Effector memory CD8-positive, alpha-beta T cell (primary cell): ENCODE measurements around the gene ELF5.

Experiments used
- ATAC-seq: fragments of 150-1000 bp; cut with Tn5 transposase; replicated peaks from 2 replicates; pipeline ENCODE4 v1.10.0; 2021; ENCODE audit warnings: mild to moderate bottlenecking, moderate library complexity
- DNase-seq, 3 experiments: peaks; one replicate each; pipeline ENCODE4 v3.0.0; 2021
- H3K27ac Mint-ChIP-seq, 2 donors: one replicate each; pipeline ENCODE4 v1.8.0; 2022; ENCODE audit warnings: mild to moderate bottlenecking in 2 of 2, mixed read lengths in 2 of 2, moderate library complexity in 2 of 2
- H3K27me3 Mint-ChIP-seq, 2 donors: one replicate each; pipeline ENCODE4 v1.8.0; 2022; ENCODE audit warnings: mixed read lengths in 2 of 2
- H3K36me3 Mint-ChIP-seq: one replicate; pipeline ENCODE4 v1.8.0; 2022; ENCODE audit warnings: mild to moderate bottlenecking, moderate library complexity, mixed read lengths; ENCODE audit not compliant: insufficient read depth
- H3K4me1 Mint-ChIP-seq, 2 donors: one replicate each; pipeline ENCODE4 v1.8.0; 2022; ENCODE audit warnings: low read depth in 2 of 2, mixed read lengths in 2 of 2
- H3K4me3 Mint-ChIP-seq, 2 donors: one replicate each; pipeline ENCODE4 v1.8.0; 2022; ENCODE audit warnings: mild to moderate bottlenecking in 2 of 2, mixed read lengths in 2 of 2, moderate library complexity in 2 of 2
- H3K9me3 Mint-ChIP-seq, 2 donors: one replicate each; pipeline ENCODE4 v1.8.0; 2022; ENCODE audit warnings: mixed read lengths in 2 of 2

ELF5 gene

DNA sequence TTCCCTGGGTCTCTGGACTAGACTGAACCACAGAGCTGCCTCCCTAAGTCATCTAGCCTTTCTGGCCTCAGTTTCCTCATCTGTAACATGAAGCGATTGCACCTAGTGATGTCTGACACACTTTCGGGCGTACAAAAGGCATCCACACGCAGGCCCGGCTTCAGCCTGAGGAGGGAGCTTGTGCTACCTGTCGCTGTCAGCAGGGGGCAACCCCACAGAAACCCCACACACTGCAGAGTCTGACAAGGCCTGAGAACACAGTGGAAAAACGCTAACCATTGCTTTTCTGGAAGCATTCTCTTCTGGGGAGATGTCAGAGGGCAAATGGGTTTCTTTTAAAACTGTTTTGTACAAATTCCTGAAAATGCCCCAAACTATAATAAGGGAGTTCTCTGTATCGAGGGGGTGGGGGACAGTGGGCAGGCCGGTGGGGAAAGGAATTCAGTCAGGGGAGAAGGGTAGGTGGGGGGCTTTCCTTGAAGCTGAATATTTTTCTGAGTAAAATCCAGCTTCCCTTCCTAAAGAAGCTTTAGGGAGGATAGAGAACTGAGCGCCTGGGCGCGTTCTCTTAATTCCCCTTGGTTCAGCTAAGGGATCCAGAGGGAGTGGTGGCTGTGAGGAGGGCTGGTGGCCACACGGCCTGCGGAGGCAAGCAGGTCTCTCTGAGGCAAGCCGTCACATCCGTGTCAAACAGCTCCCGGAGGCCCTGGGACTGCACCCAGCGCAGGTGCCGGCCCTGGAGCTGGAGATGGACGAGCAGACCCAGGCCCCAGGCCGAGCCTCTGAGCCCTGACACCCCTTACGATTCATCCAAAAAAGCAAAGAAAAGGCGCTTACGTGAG, 533 bp downstream of the ELF5 start:
- Mint-ChIP-seq H3K27me3 (peaks cover 10 to 20% of the 10 kb centered on the region in 2 donors), H3K4me1 (no peaks in the 10 kb centered on the region), H3K9me3 (no peaks in the 10 kb centered on the region), H3K4me3 (no peak overlapping the region), H3K27ac (no peak overlapping the region), H3K36me3 (no peaks in the 10 kb centered on the region)
- DNase-seq (peak; percentile 11 to 41 (median 26)), ATAC-seq (peak; percentile 69)

DNA sequence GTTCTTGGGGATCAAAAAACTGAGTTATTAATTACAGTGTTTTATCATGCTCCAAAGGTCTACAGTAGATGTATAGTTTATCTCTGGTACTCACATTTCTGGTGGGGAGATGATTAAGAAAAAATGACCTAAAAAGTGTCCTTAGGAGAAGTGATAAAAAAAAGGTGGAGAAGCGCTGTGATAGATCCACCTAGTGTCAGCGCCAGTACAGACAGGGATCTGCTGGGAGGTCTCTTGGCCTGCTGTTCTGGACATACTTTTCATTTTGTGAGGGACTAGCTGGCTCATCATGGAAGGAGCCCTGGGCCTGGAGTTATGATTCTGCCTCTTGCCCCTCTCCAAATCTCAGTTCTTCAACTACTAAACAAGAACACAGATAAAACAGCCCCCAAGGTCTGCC, 2.9 kb downstream of the ELF5 start:
- H3K27ac Mint-ChIP-seq: no peak overlapping the region
- no peaks in the 10 kb centered on the region for H3K9me3 Mint-ChIP-seq
- H3K4me3 Mint-ChIP-seq: no peak overlapping the region
- peaks cover 10 to 13% of the 10 kb centered on the region in 2 donors for H3K27me3 Mint-ChIP-seq
- no peak for DNase-seq
- H3K4me1 Mint-ChIP-seq: no peaks in the 10 kb centered on the region
- H3K36me3 Mint-ChIP-seq: no peaks in the 10 kb centered on the region
- ATAC-seq: no peak

DNA sequence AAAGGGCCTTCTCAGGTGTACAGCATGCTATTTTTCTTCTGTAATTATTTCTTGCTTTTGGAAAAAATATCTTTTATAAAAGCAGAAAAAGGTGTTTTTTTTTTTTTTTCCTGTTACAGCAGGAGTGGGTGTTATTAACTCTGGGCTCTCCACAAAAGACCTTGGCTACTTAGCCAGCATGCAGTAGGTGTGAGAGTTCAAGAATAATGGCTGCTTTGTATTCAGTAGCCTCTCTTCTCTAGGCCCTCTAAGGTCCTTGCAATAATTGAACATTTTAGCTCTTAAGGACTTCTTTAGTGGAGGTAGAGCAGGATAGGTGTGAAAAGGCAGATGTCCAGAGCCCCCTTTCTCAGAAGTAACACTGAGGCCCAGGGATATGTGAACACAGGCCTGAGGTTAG, 3.4 kb downstream of the ELF5 start:
- Mint-ChIP-seq H3K27me3 (peaks cover 9 to 10% of the 10 kb centered on the region in 2 donors), H3K9me3 (no peaks in the 10 kb centered on the region), H3K27ac (no peak overlapping the region), H3K4me1 (no peaks in the 10 kb centered on the region), H3K4me3 (no peak overlapping the region), H3K36me3 (no peaks in the 10 kb centered on the region)
- DNase-seq (no peak), ATAC-seq (no peak)

DNA sequence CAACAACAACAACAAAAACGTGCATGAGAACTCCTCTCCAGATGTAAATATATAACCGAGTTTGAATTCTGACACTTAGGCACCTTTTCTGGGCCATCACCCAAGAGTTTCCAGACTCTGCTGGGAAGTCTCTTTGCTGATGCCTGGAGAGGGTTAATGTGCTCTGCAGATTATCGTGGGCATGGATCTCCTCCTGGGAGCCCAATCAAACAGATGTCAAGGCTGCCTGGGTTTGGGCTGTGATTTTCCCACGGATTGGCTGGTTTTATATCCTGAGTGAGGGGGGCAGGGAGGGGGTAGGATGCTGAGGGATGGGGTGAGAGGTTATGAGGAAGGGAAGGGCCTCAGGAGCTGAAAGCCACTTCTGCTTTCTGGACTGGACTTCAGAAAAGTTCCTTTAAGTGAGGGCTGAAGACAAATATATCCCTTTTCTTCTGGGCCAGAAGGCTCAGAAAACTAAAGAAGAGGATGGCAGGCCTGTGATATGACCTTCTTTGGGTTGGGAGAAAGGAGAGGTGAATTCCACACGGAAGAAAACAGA, 4.2 kb downstream of the ELF5 start:
- no peaks in the 10 kb centered on the region for H3K4me1 Mint-ChIP-seq
- no peak for DNase-seq
- H3K27ac Mint-ChIP-seq: no peak overlapping the region

DNA sequence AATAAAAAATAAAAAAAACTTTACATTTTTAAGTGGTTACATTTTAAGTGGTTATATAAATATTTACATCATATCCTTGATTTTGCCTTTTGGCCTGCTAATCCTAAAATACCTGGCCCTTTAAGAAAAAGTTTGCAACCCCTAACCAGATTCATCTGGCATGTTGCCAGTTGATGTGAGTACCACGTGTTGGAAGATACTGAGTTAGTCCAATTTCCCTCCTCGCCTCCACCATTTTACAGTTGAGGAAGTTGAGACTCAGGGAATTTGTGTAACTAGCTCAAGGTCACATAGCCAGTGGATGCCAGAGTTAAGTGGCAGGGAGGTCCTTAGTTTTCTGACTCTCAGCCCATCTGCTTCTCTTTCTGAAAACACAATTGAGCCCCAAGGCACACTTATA, 5.1 kb downstream of the ELF5 start:
- ATAC-seq: no peak
- Mint-ChIP-seq H3K27me3 (no peaks in the 10 kb centered on the region), H3K27ac (no peak overlapping the region), H3K36me3 (no peaks in the 10 kb centered on the region), H3K4me1 (no peaks in the 10 kb centered on the region), H3K4me3 (no peak overlapping the region), H3K9me3 (no peaks in the 10 kb centered on the region)
- no peak for DNase-seq

More for the DNA sequence above, 4.2 kb downstream of the ELF5 start:
- Mint-ChIP-seq H3K4me3 (no peak overlapping the region), H3K36me3 (no peaks in the 10 kb centered on the region), H3K27me3 (peaks cover 3 to 8% of the 10 kb centered on the region in 2 donors), H3K9me3 (no peaks in the 10 kb centered on the region)
- no peak for ATAC-seq

DNA sequence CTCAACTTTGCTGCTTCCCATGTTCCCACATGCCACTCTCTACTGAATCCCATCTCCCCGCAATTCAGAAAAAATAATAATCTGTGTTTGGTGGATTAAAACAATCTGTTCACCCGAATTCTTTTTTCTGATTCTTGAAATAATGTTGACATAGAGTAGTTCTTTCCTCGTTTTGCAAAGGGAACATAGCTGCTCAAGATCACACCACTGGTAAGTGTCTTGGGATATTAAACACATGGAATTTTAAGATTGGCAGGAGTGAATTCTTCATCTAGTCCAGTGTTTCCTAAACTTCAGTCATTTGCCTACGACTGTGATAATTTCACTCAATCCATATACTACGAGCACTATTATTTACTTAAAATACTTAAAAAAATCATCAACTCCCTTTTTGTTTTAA, 6.0 kb downstream of the ELF5 start:
- ATAC-seq (no peak), DNase-seq (no peak)
- H3K4me1 Mint-ChIP-seq: no peaks in the 10 kb centered on the region
- no peak overlapping the region for H3K4me3 Mint-ChIP-seq
- H3K36me3 Mint-ChIP-seq: no peaks in the 10 kb centered on the region
- no peaks in the 10 kb centered on the region for H3K9me3 Mint-ChIP-seq
- H3K27ac Mint-ChIP-seq: no peak overlapping the region
- no peaks in the 10 kb centered on the region for H3K27me3 Mint-ChIP-seq

DNA sequence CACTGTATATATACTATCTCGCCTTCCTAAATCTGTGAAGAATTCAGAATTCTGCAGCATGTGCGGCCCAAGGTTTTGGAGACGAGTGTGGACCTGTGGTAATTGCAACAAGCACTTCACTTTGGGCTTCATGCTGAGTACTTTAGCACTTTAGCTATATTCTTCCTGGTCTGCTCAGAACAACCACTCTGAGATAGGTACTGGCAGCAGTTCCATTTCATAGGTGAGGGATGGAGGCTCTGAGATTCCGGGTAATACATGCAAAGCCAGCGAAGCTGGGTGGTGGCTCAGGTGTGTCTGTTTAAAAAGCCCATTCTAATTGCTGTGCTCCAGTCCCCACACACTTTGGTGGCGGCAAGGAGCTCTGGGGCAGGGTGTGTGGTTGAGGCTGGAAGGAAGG, 6.4 kb downstream of the ELF5 start:
- H3K4me1 Mint-ChIP-seq: no peaks in the 10 kb centered on the region
- no peaks in the 10 kb centered on the region for H3K36me3 Mint-ChIP-seq
- H3K27me3 Mint-ChIP-seq: peaks cover 0 to 2% of the 10 kb centered on the region in 2 donors
- ATAC-seq (no peak), DNase-seq (no peak)
- no peak overlapping the region for H3K4me3 Mint-ChIP-seq
- H3K27ac Mint-ChIP-seq: no peak overlapping the region
- H3K9me3 Mint-ChIP-seq: no peaks in the 10 kb centered on the region

DNA sequence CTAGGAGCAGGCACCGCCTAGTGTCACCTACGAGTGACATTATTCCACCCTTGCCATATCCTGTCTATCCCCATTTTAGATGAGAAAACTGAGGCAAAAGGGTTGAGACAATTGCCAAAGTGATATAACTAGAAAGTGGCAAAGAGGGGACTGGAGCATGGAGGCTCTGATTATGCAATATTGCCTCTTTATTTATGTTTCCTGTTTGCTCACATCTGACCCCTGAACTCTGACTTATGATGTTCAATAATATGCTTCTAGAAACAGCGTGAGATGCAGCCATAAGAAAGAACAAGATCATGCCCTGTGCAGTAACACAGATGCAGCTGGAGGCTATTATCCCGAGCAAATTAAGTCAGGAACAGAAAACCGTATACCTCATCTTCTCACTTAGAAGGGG, 7.7 kb downstream of the ELF5 start:
- H3K36me3 Mint-ChIP-seq: no peaks in the 10 kb centered on the region

DNA sequence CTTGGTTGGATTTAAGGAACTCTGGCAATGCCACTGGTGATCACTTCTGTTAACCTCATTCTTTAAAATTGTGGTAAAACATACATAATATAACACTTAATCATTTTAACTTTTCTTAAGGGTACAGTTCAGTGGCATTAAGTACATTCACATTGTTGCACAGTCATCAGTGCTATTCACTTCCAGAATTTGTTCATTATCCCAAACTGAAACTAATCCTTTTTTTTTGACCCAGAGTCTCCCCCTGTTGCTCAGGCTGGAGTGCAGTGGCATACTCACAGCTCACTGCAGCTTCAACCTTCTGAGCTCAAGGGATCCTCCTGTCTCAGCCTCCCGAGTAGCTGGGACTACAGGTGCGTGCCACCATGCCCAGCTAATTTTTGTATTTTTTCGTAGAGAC, 10.6 kb downstream of the ELF5 start:
- Mint-ChIP-seq H3K36me3 (no peaks in the 10 kb centered on the region), H3K4me1 (no peaks in the 10 kb centered on the region), H3K4me3 (no peak overlapping the region), H3K27me3 (peaks cover 0 to 29% of the 10 kb centered on the region in 2 donors), H3K27ac (no peak overlapping the region), H3K9me3 (no peaks in the 10 kb centered on the region)
- ATAC-seq (no peak), DNase-seq (no peak)

More for the DNA sequence above, 7.7 kb downstream of the ELF5 start:
- no peak for ATAC-seq
- no peak for DNase-seq
- Mint-ChIP-seq H3K27me3 (peaks cover 0 to 11% of the 10 kb centered on the region in 2 donors), H3K4me1 (no peaks in the 10 kb centered on the region), H3K9me3 (no peaks in the 10 kb centered on the region), H3K27ac (no peak overlapping the region), H3K4me3 (no peak overlapping the region)

DNA sequence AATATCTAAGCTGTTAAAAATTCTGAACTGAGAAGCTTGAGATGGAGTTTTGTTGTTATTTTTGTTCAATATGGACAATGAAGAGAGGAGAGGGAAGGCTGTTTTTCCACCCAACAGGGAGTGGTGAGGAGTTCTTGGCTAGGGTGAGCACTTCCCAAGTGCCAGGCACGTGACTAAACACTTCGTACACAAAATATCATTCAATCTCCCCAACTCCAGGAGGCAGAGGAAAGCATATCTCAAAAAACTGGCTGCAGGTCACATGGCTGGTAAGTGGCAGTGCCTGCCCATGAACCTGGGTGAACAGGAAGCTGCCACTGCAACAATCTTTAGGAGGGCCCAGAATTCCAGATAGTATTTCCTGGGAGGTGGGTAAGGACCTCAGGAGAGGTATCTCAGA, 11.6 kb downstream of the ELF5 start:
- no peak for ATAC-seq
- no peak for DNase-seq

DNA sequence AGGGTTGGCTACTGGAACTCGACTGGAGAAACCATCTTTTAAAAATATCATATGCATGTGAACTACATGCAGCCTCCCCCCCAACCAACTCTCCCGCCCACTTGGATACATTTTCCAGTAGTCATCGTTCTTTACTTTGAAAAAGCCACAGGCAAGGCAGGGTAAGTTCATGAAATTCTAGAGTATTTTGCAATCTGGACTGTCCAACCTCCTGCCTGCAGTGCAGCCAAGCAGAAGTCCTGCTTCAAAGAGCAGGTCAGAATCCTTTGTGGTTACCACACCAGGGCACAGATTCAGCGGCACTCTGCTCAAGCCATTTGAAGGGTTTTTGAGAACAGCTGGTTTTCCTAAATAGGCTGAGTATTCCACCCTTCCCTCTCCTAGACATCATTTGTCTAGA, 12.1 kb downstream of the ELF5 start:
- H3K27me3 Mint-ChIP-seq: peaks cover 4 to 33% of the 10 kb centered on the region in 2 donors
- H3K36me3 Mint-ChIP-seq: no peaks in the 10 kb centered on the region
- H3K27ac Mint-ChIP-seq: no peak overlapping the region
- no peak for DNase-seq
- no peaks in the 10 kb centered on the region for H3K4me1 Mint-ChIP-seq
- ATAC-seq: no peak
- H3K4me3 Mint-ChIP-seq: no peak overlapping the region
- no peaks in the 10 kb centered on the region for H3K9me3 Mint-ChIP-seq

More for the DNA sequence above, 11.6 kb downstream of the ELF5 start:
- H3K4me1 Mint-ChIP-seq: no peaks in the 10 kb centered on the region
- H3K36me3 Mint-ChIP-seq: no peaks in the 10 kb centered on the region
- H3K9me3 Mint-ChIP-seq: no peaks in the 10 kb centered on the region
- peaks cover 0 to 29% of the 10 kb centered on the region in 2 donors for H3K27me3 Mint-ChIP-seq
- no peak overlapping the region for H3K27ac Mint-ChIP-seq
- no peak overlapping the region for H3K4me3 Mint-ChIP-seq

DNA sequence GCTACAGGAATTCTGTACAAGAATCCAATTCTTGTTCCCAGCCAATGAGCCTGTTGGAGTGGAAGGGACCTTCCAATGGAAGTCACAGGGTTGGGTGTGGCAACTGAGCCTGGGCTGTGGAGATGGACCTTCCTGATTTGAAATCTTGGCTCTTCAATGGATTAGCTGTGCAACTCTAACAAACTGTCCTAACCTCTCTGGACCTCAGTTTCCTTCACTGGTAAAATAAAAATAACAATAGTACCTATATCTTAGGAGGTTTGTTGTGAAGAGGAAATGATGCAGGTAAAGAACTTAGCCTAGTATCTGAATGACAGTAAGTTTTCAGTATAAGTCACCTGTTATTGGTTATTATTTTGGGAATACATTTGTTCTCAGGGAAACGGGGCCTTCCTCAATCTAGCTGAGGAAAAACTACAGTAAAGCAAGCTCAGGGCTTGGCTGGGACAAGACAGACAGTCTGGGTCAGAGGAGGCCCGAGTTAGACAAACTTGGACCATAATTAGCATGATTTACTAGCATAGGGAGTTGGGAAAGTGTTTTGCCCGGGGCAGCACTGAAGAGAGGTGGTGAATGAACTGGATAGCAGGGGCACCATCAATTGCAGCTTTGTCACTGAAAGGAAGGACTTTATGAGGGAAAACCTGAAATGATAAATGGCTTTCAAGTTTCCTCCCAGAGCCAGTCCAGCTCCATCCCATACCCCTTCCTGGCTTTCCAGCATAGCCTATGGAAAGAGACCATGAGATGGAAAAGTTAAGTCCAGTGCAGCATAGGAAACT, 13.7 kb downstream of the ELF5 start:
- no peak for ATAC-seq
- H3K4me3 Mint-ChIP-seq: no peak overlapping the region

DNA sequence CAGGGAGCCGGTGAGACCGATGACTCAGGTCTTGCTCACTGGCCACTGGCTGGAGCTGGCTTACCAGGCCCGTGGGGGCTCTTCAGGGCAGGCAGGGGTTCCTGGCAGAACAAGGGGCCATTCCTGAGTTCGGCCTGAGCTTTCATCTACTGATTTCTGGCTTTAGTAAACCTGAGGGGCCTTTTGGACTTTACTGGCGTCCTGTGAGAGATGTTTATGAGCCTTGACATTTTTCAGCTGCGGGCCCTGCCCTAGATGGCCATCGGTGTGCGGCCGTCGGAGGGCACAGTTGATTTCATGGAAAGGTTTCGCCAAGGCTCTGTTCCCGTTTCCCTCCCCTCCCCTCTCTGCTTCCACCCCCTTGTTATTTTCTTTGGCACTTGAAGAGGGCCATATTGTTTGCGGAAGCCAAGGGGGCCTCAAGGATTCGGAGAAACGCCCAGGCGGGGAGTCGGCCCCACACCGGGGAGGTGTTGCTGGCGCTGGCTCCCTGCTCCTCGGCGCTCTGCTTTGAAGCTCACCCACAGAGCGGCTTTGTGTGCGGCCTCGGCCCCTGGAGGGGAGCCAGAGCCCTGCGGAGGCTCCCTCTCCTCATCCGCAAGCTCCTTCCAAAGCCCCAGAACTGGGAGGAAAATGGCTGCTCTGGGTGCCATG, 17.7 kb downstream of the ELF5 start:
- no peak for ATAC-seq
- DNase-seq: no peak

More for the DNA sequence above, 13.7 kb downstream of the ELF5 start:
- Mint-ChIP-seq H3K27ac (no peak overlapping the region), H3K4me1 (no peaks in the 10 kb centered on the region), H3K9me3 (no peaks in the 10 kb centered on the region), H3K36me3 (no peaks in the 10 kb centered on the region), H3K27me3 (peaks cover 9 to 44% of the 10 kb centered on the region in 2 donors)
- DNase-seq: no peak

More for the DNA sequence above, 17.7 kb downstream of the ELF5 start:
- no peak overlapping the region for H3K27ac Mint-ChIP-seq
- H3K4me3 Mint-ChIP-seq: no peak overlapping the region
- no peaks in the 10 kb centered on the region for H3K9me3 Mint-ChIP-seq
- H3K36me3 Mint-ChIP-seq: no peaks in the 10 kb centered on the region
- H3K4me1 Mint-ChIP-seq: no peaks in the 10 kb centered on the region
- peaks cover 11 to 51% of the 10 kb centered on the region in 2 donors for H3K27me3 Mint-ChIP-seq
